Neural cell (in vitro differentiated cells): ENCODE data around the gene CTAGE1.

ENCODE experiments used
- CTCF ChIP-seq: fragments of 450-650 bp; IDR thresholded peaks from 2 replicates; pipeline ENCODE4 v1.5.1; 2014; ENCODE audit warnings: antibody characterized with exemption, mild to moderate bottlenecking, moderate library complexity; ENCODE audit not compliant: poor library complexity, severe bottlenecking
- MXI1 ChIP-seq: fragments of 450-650 bp; conservative IDR thresholded peaks from 2 replicates; pipeline ENCODE4 v1.6.1; 2014; ENCODE audit warnings: antibody characterized with exemption, mild to moderate bottlenecking; ENCODE audit not compliant: poor library complexity, severe bottlenecking
- POLR2AphosphoS5 ChIP-seq: IDR thresholded peaks from 2 replicates; pipeline ENCODE4 v1.6.1; 2012

GRCh38 chr18:22429564-22429963 is 11.8 kb upstream of the CTAGE1 start:
- TF ChIP-seq CTCF (no peak), MXI1 (no peak), POLR2AphosphoS5 (no peak)
